K562 (cell line): ENCODE measurements around the gene DOCK4. TPM values are rescaled to one million over a fixed set of nuclear protein-coding genes. Genes with fewer than 3 reads are reported as not detected.

ENCODE experiments used
- ATAC-seq: fragments of 200-7000 bp; cut with Tn5 transposase; 3 replicates; pipeline ENCODE4 v1.9.1; 2020; ENCODE audit warnings: moderate library complexity
- BruUV-seq: library from RNA; stranded (reverse); fragments of 400-500 nt; replicated peaks from 2 replicates; lab custom pipeline; 2021; lab: Mats Ljungman, UMichigan
- CTCF ChIA-PET: fragments of 300-600 bp; formaldehyde crosslinking; extraction: SDS; loops from one replicate; lab custom pipeline; 2021; ENCODE audit warnings: low intra/inter-chr PET ratio; lab: Yijun Ruan, JAX
- POLR2A ChIA-PET: fragments of 300-600, 350-650 bp; sonication (Branson Sonifier 250); formaldehyde crosslinking; extraction: SDS; loops from one replicate; lab custom pipeline; 2021; ENCODE audit warnings: antibody characterized with exemption, inconsistent platforms; lab: Yijun Ruan, JAX
- DNase-seq, 4 experiments: peaks; one replicate each; pipeline versions ENCODE4 v3.0.0 to v3.0.0-alpha.2; 2011 to 2018; ENCODE audit warnings: low spot score in 3 of 4, mixed read lengths in 3 of 4; ENCODE audit errors: extremely low read depth in 1 of 4
- FAIRE-seq: peaks from 2 replicates; lab custom pipeline; 2011; peaks lifted over from hg19 to GRCh38; lab: Jason Lieb, UNC
- H2AFZ ChIP-seq: 2 replicates; pipeline ENCODE4 v1.6.0; 2011; ENCODE audit warnings: low read depth, low read length, control low read depth, inconsistent platforms
- H3K27ac ChIP-seq: fragments of 200-600 bp; 3 replicates; pipeline ENCODE4 v1.8.0; 2011; ENCODE audit warnings: low read depth, mild to moderate bottlenecking, control low read depth, inconsistent platforms, low read length, moderate library complexity, mixed read lengths; ENCODE audit errors: extremely low read depth
- H3K27me3 ChIP-seq, 2 experiments: fragments of 300-600 bp in 1 of 2; 2 replicates in 1 of 2; 3 replicates in 1 of 2; pipeline versions ENCODE4 v1.6.0 to v1.8.0; 2011; ENCODE audit warnings: inconsistent platforms in 2 of 2, low read length in 2 of 2, mild to moderate bottlenecking in 1 of 2, mixed read lengths in 1 of 2, moderate library complexity in 1 of 2; ENCODE audit not compliant: control insufficient read depth in 2 of 2, insufficient read depth in 2 of 2
- H3K36me3 ChIP-seq: fragments of 300-600 bp; 3 replicates; pipeline ENCODE4 v1.8.0; 2011; ENCODE audit warnings: mild to moderate bottlenecking, low read length, inconsistent platforms; ENCODE audit not compliant: control insufficient read depth, insufficient read depth
- H3K4me1 ChIP-seq, 2 experiments: fragments of 200-600 bp in 1 of 2; replicated peaks in 1 of 2; 2 replicates in 1 of 2; 3 replicates in 1 of 2; pipeline versions ENCODE4 v1.5.1 to v1.8.0; 2011; ENCODE audit warnings: inconsistent platforms in 2 of 2, low read length in 2 of 2, mild to moderate bottlenecking in 1 of 2, mixed read lengths in 1 of 2, moderate library complexity in 1 of 2; ENCODE audit not compliant: control insufficient read depth in 2 of 2, insufficient read depth in 2 of 2
- H3K4me2 ChIP-seq: 2 replicates; pipeline ENCODE4 v1.6.1; 2011; ENCODE audit warnings: low read length, control low read depth, inconsistent platforms, mixed read lengths; ENCODE audit not compliant: insufficient read depth
- H3K4me3 ChIP-seq: fragments of 200-600 bp; sonication (generic), shearing (Covaris generic); 2 replicates; pipeline ENCODE4 v1.5.1; 2016; ENCODE audit warnings: control low read depth, inconsistent platforms
- H3K79me2 ChIP-seq: fragments of 200-600 bp; 3 replicates; pipeline ENCODE4 v1.8.0; 2011; ENCODE audit warnings: low read length, inconsistent platforms; ENCODE audit not compliant: control insufficient read depth, insufficient read depth
- H3K9ac ChIP-seq, 2 experiments: 2 replicates each; pipeline versions ENCODE4 v1.6.0 to v1.6.1; 2011; ENCODE audit warnings: low read depth in 2 of 2, low read length in 2 of 2, control low read depth in 1 of 2, inconsistent platforms in 1 of 2, mild to moderate bottlenecking in 1 of 2, mixed read lengths in 1 of 2; ENCODE audit not compliant: insufficient read depth in 1 of 2
- H3K9me1 ChIP-seq: one replicate; pipeline ENCODE4 v1.6.0; 2011; ENCODE audit warnings: inconsistent platforms, mild to moderate bottlenecking, low read length, moderate library complexity; ENCODE audit not compliant: control insufficient read depth, insufficient read depth
- H3K9me3 ChIP-seq: replicated peaks from 2 replicates; pipeline ENCODE4 v1.5.1; 2011; ENCODE audit warnings: low read depth, low read length, inconsistent platforms; ENCODE audit not compliant: control insufficient read depth, insufficient read depth
- H4K20me1 ChIP-seq: replicated peaks from 2 replicates; pipeline ENCODE4 v1.6.1; 2011; ENCODE audit warnings: low read length, inconsistent platforms, mixed read lengths; ENCODE audit not compliant: control insufficient read depth, insufficient read depth
- CBFA2T3 ChIP-seq: fragments of 450-650 bp; IDR thresholded peaks from 2 replicates; pipeline ENCODE4 v1.6.1; 2017
- DDX20 ChIP-seq: fragments of 450-650 bp; IDR thresholded peaks from 2 replicates; pipeline ENCODE4 v1.6.1; 2016; ENCODE audit warnings: missing genetic modification characterization, low read depth, mild to moderate bottlenecking, missing compliant biosample characterization, moderate library complexity
- ETV5 ChIP-seq: sonication (generic); formaldehyde crosslinking; IDR thresholded peaks from 2 replicates; pipeline ENCODE4 v1.4.0; 2020; ENCODE audit warnings: low read depth, mild to moderate bottlenecking, missing genetic modification reagents
- MECOM ChIP-seq: fragments of 250-450 bp; sonication (Bioruptor Pico); IDR thresholded peaks from 2 replicates; pipeline ENCODE4 v1.8.0; 2022; ENCODE audit warnings: inconsistent platforms
- NFIX ChIP-seq: fragments of 250-450 bp; sonication (Bioruptor Pico); IDR thresholded peaks from 2 replicates; pipeline ENCODE4 v1.4.0; 2020; ENCODE audit warnings: low read depth, mild to moderate bottlenecking, moderate library complexity
- PCBP2 ChIP-seq: fragments of 200-400 bp; formaldehyde crosslinking; IDR thresholded peaks from 2 replicates; pipeline ENCODE4 v1.6.1; 2018; ENCODE audit warnings: low read length, low read depth, mild to moderate bottlenecking, moderate library complexity; ENCODE audit not compliant: poor library complexity, severe bottlenecking
- PTRF ChIP-seq: fragments of 450-650 bp; IDR thresholded peaks from 2 replicates; pipeline ENCODE4 v1.6.1; 2016; ENCODE audit warnings: mild to moderate bottlenecking, missing genetic modification characterization, missing compliant biosample characterization
- SREBF2 ChIP-seq: sonication (generic); formaldehyde crosslinking; IDR thresholded peaks from 2 replicates; pipeline ENCODE4 v1.4.0; 2020; ENCODE audit warnings: mild to moderate bottlenecking, missing genetic modification reagents
- STAT5B ChIP-seq: fragments of 250-450 bp; sonication (Bioruptor Pico); IDR thresholded peaks from 2 replicates; pipeline ENCODE4 v1.8.0; 2021; ENCODE audit warnings: mild to moderate bottlenecking, inconsistent platforms
- TAF7 ChIP-seq: fragments of 450-650 bp; IDR thresholded peaks from 2 replicates; pipeline ENCODE4 v1.6.1; 2016; ENCODE audit warnings: missing genetic modification characterization, missing compliant biosample characterization
- whole genome bisulfite sequencing: fragments of 100-300 bp; shearing (Covaris generic); methylation state at CpG from one replicate; pipeline ENCODE4 v1.1.6; 2016; ENCODE audit warnings: low coverage, mixed read lengths; ENCODE audit not compliant: insufficient coverage; ENCODE audit errors: missing lambda C conversion rate; 5-methylcytosine and 5-hydroxymethylcytosine counted together
- in situ Hi-C: fragments of 300-500 bp; cut with MboI; formaldehyde crosslinking; loops from 4 replicates; pipeline ENCODE4 v1.15.0; 2018; ENCODE audit warnings: inconsistent platforms, mixed read lengths
- intact Hi-C: fragments of 100-400 bp; cut with micrococcal nuclease; formaldehyde crosslinking; loops from 2 replicates; pipeline ENCODE4 v1.14.2; 2022
- polyA plus RNA-seq, 8 experiments: library from polyadenylated mRNA; depleted of rRNA in 4 of 8; stranded (reverse) in 5 of 8; unstranded in 3 of 8; fragments of >200 nt; fragmentation: Nextera tagmentation in 2 of 8; fragmentation: Illumina TruSeq in 1 of 8; extraction: Ambion mirVana in 2 of 8; extraction: Trizol in 1 of 8; gene quantifications; 2 replicates each; pipeline versions ENCODE4 v1.2.1 to v1.2.3, GENCODE V29; 2011 to 2014; ENCODE audit warnings: inconsistent platforms in 1 of 8, missing spikeins in 1 of 8
- total RNA-seq, 7 experiments: library from RNA; depleted of rRNA in 6 of 7; stranded (reverse); fragments of >200 nt in 6 of 7; fragmentation: Illumina TruSeq in 2 of 7; extraction: Trizol in 2 of 7; gene quantifications; 2 replicates each; pipeline versions ENCODE4 v1.2.1 to v1.2.3, GENCODE V29; 2011 to 2021; ENCODE audit warnings: low replicate concordance in 1 of 7
- TF ChIP-seq, protein P1 (sequence below): fragments of 450-650 bp; IDR thresholded peaks from 2 replicates; pipeline ENCODE4 v1.6.1; 2017; ENCODE audit warnings: antibody characterized with exemption
- TF ChIP-seq, protein P2 (sequence below): fragments of 250-450 bp; sonication (Bioruptor Pico); IDR thresholded peaks from 2 replicates; pipeline ENCODE4 v1.5.1; 2021; ENCODE audit warnings: mild to moderate bottlenecking
- TF ChIP-seq, protein P3 (sequence below): fragments of 450-650 bp; IDR thresholded peaks from 2 replicates; pipeline ENCODE4 v1.6.1; 2017; ENCODE audit warnings: mild to moderate bottlenecking, moderate library complexity
- TF ChIP-seq, protein P4 (sequence below): fragments of 450-650 bp; IDR thresholded peaks from 2 replicates; pipeline ENCODE4 v1.6.1; 2018; ENCODE audit warnings: mild to moderate bottlenecking, low read depth; ENCODE audit not compliant: partially characterized antibody

Gene DOCK4
- total and polyA plus RNA-seq, 9 of the 15 experiments (the other 6 are each of a cell fraction or from before 2014, with no cell fraction given): 0.42 to 5.7 (median 2.3) TPM

DNA sequence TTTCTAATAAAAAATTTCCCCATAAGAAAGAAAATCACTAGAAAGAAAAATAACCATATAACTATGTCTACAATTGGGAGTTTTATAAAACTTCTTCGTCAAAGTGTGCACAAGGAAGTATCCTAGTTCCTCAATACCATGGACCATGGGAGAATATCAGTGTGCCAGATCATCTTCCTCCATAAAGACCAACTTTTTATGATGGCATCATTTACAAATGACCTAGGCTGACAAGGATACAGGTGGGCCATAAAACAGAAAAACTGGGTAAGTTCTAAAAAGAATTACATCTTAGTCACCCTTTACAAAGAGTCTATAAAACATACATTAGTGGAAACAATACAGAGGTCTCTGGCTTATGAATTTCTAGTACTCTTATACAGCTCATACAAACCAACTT, 303.2 kb downstream of the DOCK4 start:
- no peaks in the 10 kb centered on the region for H3K4me1 ChIP-seq
- in situ Hi-C loops: no loop called here
- POLR2A ChIA-PET: no interaction called here
- ATAC-seq: no peak
- CTCF ChIA-PET: no interaction called here
- no peak overlapping the region for H3K9ac ChIP-seq
- H4K20me1 ChIP-seq: no peaks in the 10 kb centered on the region
- H3K36me3 ChIP-seq: no peaks in the 10 kb centered on the region
- no peaks in the 10 kb centered on the region for H3K9me3 ChIP-seq
- DNase-seq: no peak
- H3K9me1 ChIP-seq: no peaks in the 10 kb centered on the region
- peaks cover 2 to 5% of the 10 kb centered on the region in 2 experiments; a peak in 1 of 5 replicates for H3K27me3 ChIP-seq
- 0% methylated on average over 1 of the region's 1 CpG for WGBS
- no peak for FAIRE-seq
- H3K79me2 ChIP-seq: no peaks in the 10 kb centered on the region
- H2AFZ ChIP-seq: no peak overlapping the region
- no peak overlapping the region for H3K4me3 ChIP-seq
- no peak overlapping the region for H3K4me2 ChIP-seq
- H3K27ac ChIP-seq: no peak overlapping the region
- intact Hi-C loops: no loop called here
- BruUV-seq: no TSS peak
- TF ChIP-seq CBFA2T3 (no peak), NFIX (CRISPR knock-in tag) (no peak), TAF7 (no peak), DDX20 (tag) (no peak), MECOM (CRISPR knock-in tag) (no peak), PTRF (tag) (no peak), ETV5 (CRISPR knock-in tag) (no peak), STAT5B (CRISPR knock-in tag) (no peak), SREBF2 (CRISPR knock-in tag) (no peak), PCBP2 (no peak)
- TF ChIP-seq, protein P1, sequence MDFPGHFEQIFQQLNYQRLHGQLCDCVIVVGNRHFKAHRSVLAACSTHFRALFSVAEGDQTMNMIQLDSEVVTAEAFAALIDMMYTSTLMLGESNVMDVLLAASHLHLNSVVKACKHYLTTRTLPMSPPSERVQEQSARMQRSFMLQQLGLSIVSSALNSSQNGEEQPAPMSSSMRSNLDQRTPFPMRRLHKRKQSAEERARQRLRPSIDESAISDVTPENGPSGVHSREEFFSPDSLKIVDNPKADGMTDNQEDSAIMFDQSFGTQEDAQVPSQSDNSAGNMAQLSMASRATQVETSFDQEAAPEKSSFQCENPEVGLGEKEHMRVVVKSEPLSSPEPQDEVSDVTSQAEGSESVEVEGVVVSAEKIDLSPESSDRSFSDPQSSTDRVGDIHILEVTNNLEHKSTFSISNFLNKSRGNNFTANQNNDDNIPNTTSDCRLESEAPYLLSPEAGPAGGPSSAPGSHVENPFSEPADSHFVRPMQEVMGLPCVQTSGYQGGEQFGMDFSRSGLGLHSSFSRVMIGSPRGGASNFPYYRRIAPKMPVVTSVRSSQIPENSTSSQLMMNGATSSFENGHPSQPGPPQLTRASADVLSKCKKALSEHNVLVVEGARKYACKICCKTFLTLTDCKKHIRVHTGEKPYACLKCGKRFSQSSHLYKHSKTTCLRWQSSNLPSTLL: no peak
- TF ChIP-seq, protein P2, sequence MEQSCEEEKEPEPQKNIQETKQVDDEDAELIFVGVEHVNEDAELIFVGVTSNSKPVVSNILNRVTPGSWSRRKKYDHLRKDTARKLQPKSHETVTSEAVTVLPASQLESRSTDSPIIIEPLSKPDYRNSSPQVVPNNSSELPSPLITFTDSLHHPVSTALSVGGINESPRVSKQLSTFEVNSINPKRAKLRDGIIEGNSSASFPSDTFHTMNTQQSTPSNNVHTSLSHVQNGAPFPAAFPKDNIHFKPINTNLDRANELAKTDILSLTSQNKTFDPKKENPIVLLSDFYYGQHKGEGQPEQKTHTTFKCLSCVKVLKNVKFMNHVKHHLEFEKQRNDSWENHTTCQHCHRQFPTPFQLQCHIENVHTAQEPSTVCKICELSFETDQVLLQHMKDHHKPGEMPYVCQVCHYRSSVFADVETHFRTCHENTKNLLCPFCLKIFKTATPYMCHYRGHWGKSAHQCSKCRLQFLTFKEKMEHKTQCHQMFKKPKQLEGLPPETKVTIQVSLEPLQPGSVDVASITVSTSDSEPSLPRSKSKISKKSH (CRISPR knock-in tag): no peak
- TF ChIP-seq, protein P3, sequence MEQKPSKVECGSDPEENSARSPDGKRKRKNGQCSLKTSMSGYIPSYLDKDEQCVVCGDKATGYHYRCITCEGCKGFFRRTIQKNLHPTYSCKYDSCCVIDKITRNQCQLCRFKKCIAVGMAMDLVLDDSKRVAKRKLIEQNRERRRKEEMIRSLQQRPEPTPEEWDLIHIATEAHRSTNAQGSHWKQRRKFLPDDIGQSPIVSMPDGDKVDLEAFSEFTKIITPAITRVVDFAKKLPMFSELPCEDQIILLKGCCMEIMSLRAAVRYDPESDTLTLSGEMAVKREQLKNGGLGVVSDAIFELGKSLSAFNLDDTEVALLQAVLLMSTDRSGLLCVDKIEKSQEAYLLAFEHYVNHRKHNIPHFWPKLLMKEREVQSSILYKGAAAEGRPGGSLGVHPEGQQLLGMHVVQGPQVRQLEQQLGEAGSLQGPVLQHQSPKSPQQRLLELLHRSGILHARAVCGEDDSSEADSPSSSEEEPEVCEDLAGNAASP: no peak
- TF ChIP-seq, protein P4, sequence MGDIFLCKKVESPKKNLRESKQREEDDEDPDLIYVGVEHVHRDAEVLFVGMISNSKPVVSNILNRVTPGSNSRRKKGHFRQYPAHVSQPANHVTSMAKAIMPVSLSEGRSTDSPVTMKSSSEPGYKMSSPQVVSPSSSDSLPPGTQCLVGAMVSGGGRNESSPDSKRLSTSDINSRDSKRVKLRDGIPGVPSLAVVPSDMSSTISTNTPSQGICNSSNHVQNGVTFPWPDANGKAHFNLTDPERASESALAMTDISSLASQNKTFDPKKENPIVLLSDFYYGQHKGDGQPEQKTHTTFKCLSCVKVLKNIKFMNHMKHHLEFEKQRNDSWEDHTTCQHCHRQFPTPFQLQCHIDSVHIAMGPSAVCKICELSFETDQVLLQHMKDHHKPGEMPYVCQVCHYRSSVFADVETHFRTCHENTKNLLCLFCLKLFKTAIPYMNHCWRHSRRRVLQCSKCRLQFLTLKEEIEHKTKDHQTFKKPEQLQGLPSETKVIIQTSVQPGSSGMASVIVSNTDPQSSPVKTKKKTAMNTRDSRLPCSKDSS: no peak
